Measurements from ENCODE around the gene RNF17.

The RNF17 gene, protein sequence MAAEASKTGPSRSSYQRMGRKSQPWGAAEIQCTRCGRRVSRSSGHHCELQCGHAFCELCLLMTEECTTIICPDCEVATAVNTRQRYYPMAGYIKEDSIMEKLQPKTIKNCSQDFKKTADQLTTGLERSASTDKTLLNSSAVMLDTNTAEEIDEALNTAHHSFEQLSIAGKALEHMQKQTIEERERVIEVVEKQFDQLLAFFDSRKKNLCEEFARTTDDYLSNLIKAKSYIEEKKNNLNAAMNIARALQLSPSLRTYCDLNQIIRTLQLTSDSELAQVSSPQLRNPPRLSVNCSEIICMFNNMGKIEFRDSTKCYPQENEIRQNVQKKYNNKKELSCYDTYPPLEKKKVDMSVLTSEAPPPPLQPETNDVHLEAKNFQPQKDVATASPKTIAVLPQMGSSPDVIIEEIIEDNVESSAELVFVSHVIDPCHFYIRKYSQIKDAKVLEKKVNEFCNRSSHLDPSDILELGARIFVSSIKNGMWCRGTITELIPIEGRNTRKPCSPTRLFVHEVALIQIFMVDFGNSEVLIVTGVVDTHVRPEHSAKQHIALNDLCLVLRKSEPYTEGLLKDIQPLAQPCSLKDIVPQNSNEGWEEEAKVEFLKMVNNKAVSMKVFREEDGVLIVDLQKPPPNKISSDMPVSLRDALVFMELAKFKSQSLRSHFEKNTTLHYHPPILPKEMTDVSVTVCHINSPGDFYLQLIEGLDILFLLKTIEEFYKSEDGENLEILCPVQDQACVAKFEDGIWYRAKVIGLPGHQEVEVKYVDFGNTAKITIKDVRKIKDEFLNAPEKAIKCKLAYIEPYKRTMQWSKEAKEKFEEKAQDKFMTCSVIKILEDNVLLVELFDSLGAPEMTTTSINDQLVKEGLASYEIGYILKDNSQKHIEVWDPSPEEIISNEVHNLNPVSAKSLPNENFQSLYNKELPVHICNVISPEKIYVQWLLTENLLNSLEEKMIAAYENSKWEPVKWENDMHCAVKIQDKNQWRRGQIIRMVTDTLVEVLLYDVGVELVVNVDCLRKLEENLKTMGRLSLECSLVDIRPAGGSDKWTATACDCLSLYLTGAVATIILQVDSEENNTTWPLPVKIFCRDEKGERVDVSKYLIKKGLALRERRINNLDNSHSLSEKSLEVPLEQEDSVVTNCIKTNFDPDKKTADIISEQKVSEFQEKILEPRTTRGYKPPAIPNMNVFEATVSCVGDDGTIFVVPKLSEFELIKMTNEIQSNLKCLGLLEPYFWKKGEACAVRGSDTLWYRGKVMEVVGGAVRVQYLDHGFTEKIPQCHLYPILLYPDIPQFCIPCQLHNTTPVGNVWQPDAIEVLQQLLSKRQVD (N-terminal part only)

DNA sequence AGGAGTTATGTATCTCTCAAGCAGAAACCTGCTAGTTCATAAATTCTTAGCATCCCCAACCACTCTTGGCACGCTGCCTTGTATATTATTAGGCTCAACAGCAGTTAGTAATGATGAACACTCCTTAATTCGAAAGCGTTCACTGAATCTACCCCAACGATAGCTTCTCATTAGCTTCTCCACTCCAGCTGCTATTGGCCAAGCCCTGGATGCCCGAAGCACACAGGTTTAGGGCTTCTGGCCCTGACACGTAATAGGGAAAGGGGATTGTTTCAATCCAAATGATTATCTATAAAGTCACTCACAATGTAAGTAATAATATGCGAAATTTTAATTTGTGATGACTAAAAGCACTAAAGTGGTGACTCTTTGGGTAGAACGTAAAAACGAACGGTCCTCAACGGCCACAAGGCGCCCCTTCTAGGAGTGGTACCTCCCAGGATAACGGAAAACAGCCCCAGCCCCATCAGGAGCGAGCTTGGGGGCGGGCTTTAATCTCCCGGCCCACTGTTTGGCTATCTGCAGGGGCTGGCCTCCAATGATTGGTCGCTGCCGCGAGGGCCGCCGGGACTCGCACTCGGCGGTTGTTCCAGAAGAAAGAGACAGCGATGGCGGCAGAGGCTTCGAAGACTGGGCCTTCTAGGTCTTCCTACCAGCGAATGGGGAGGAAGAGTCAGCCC is at the start of gene RNF17:
TSS of gene RNF17 (plus strand) at position 574 of the 680 bp plus-strand sequence. CDS start at position 609, 35 bp downstream.
- no peak for DNase-seq

DNA sequence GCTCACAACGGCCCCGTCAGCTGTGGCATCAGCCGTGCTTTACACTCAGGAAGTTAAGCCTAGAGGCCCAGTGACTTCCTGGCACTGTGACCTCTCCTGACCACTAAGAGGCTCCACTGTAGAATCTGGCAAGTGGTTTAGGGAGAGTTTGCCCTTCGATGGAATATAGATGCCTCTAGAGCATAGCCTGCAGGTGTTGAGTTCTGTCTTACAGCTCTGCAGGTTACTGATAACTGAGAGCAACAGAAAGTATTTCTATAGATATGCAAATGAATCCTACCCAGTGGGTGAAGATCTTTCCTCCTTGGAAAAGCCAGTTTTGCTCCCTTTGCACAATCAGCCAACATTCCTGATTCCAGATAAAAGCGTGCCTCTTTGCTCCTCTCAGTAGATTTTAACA is 48.0 kb upstream of the RNF17 start:
- DNase-seq = peak; percentile 39

GRCh38 chr13:24716446-24716845 is 47.5 kb upstream of the RNF17 start:
- no peak for DNase-seq

DNA sequence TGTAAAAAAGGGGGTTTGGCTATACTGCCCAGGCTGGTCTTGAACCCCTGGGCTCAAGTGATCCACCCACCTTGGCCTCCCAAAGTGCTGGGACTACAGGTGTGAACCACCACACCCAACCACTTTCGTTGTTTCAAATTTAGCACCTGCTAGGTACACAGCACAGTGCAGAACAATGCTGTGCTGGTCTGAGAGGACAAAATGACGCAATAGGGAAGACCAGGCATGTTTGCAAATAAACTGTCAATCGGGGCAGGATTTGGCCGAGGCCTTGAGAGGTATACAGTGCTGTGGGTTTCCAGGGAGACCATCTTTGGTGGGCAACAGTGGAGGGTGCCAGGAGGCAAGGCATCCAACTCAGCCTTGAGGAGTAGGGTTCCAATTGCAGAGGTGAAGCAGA is 46.8 kb upstream of the RNF17 start:
- no peak for DNase-seq

- no peak for DNase-seq
Measured at GRCh38 chr13:24718192-24718965, 45.6 kb upstream of the RNF17 start.

DNA sequence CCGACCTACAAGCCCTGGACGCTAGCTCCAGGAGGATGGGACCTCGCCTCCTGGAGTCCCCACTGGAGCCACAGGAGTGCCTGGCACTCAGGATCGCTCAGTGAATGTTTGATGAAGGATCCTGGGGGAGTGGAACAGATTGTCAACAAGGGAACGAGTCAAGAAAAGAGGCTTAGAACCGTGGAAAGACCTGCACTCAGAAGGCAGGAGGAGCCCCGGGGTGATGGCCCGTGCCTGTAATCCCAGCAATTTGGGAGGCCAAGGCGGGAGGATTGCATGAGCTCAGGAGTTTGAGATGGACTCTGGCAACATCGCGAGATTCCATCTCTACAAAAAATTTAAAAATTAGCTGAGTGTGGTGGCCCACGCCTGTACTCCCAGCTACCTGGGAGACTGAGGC is 44.8 kb upstream of the RNF17 start:
- no peak for DNase-seq

- no peak for DNase-seq
Measured at GRCh38 chr13:24723206-24723605, 40.8 kb upstream of the RNF17 start.

DNA sequence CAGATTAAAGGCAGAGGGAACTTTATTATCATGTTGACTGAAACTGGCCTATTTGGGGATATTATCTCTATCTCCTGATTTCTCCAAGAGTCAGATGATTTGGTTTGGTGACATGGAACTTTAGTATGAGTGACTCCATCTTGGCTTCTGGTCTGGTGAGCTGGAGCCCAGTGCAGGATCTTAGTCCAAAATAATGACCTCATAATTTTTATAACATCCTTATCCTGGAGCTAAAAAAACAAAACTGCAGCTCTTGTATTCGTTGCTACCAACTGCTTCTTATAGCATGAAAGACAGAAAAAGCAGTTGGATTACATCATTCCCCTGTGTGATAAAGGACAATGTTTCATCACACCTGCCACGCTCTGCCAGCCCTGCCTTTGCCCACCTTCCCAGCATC is 39.3 kb upstream of the RNF17 start:
- no peak for DNase-seq

DNA sequence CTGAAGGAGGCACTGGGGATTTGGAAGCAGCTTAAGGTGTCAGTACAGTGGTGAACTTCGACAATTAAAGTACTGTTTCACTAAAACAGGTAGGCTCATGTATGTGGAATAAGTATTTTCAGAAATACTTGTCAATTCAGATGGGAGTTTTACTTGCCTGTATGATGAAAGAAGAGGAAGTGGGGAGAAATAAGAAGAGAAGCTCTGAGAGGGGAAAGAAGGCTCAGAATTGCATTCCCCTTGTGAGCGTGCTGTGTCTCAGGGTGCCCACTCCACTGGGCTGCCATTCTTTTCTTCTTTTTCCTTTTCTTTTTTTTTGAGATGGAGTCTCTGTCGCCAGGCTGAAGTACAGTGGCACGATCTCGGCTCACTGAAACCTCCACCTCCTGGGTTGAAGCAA is 38.6 kb upstream of the RNF17 start:
- DNase-seq = peak; percentile 22

GRCh38 chr13:24727731-24728601 is 36.0 kb upstream of the RNF17 start:
- DNase-seq = peak; percentile 95

DNA sequence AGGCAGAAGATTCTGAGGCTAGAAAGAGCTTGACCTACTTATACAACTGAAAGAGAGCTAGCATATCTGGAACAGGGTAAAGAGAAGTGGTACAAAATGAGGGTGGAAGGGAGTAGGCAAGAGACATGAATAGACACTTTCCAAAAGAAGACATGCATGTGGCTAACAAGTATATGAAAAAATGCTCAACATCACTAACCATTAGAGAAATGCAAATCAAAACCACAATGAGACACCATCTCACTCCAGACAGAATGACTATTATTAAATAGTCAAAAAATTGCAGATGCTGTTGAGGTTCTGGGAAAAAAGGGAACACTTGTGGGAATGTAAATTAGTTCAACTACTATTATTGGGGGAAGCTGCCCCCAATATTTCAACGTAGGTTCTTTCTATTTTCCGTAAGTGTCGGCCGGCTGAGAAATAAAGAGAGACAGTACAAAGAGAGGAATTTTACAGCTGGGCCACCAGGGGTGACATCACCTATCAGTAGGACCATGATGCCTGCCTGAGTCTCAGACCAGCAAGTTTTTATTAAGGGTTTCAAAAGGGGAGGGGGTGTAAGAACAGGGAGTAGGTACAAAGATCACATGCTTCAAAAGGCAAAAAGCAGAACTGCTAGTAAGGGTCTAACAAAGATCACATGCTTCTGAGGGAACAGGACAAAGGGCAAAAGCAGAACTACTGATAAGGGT is 32.9 kb upstream of the RNF17 start:
- peak; percentile 40 for DNase-seq

GRCh38 chr13:24734950-24735349 is 29.0 kb upstream of the RNF17 start:
- peak; percentile 40 for DNase-seq

DNA sequence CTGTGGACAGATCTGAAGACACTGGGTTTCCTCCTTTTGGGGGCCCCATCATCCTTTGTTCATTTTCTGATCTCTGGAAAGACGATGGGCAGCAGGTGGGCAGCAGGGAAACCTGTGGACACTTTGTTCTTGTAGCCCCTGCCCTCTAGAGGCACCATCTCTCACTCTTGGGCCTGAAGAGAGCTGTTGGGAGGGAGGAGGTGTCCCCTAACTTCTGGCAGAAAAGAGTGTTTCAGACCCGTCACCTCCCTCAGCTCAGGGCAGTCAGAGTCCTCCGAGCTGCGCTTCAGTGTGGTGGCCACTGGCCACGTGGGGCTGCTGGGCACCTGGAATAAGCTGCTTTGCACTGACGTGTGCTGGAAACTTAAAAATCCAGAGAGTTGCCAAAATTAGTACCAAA is 26.9 kb upstream of the RNF17 start:
- DNase-seq = no peak

- no peak for DNase-seq
Measured at GRCh38 chr13:24738366-24738847, 25.6 kb upstream of the RNF17 start.

DNA sequence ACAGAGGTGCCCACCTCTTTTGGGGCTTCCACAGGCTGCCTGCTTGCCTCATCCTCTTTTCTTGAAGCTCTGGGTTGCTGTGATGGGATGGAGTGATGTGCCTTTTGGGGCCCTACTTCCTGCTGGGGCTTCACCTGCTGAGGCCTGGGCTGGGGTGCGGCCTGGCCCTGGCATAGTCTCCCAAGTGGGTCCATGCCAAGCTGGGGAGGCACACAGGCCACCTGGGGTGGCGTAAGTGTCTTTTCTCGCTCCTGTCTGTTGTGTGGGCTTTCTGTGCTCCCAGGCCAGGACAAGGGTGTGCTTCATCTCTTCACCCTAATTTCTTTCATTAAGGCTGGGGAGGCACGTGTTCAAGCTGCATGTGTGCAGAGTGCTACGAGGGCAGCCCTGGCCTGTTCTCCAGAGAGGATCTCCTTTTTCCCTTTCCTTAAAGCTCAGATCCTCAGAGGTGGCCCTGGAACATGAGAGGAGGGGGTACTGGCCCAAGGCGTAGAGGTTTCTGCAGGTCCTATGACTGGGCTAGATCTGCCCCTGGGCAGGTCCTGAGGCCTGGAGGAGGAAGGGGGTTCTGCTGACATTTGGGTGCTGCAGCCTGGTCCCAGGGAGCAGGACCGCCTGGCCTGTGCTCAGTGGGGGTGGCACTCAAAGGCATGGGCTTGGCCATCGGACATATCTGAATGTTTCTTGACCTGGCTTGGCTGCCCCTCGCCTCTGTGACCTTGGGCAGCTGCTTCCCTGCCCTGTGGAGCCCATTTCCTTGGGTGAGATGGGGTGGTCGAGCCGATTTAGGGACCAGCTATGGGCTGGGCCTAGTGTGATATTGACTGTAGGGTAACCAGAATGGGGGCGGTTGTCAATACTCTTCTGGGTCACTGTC is 23.7 kb upstream of the RNF17 start:
- DNase-seq = no peak

DNA sequence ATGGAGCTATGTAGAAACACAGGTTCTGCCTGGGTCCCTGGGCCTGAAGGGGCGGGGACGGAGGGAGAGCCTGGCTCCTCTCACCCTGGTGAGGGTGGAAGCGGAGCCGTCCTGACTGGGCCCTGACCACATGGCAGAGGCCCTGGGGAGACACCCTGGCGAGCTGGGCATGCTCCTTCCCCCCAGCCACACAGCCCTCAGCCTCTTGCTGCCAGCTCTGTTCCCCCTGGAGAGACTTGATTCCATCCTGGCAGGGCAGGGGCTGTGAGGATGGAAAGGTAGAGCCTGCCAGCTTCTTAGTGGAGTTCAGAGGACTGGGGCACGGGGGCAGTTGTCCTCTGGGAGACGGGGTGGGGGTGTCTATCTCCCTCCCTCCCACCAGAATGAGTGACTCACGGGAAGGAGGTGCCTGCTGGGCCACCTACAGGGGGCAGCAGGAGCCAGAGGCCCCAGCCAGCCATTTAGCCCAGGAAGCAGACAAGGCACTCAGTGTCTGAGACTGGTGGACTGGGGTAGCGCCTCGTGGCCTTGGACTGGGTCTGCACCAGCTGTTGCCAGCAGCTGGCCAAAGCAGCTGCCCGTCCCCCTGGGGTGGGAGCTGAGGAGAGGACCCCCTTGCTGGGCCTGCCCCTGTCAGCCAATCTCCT is 22.8 kb upstream of the RNF17 start:
- DNase-seq = peak; percentile 47

- no peak for DNase-seq
Measured at GRCh38 chr13:24741791-24742190, 22.2 kb upstream of the RNF17 start.

- no peak for DNase-seq
Measured at GRCh38 chr13:24742294-24742693, 21.7 kb upstream of the RNF17 start.

Measured in hematopoietic multipotent progenitor cell treated with erythropoietin and hydrocortisone succinate and interleukin-3 and kit ligand, for 4 days (in vitro differentiated cells).